Keratinocyte (primary cell): ENCODE measurements around the gene CLC.

Source experiments
- CTCF ChIP-seq, 3 experiments: IDR thresholded peaks in 1 of 3; conservative IDR thresholded peaks in 1 of 3; optimal IDR thresholded peaks in 1 of 3; 2 replicates in 2 of 3; 3 replicates in 1 of 3; pipeline versions ENCODE3 to v1.5.1; 2011; ENCODE audit warnings: low read length in 3 of 3, mild to moderate bottlenecking in 3 of 3, moderate library complexity in 2 of 3, control low read depth in 1 of 3, inconsistent platforms in 1 of 3; ENCODE audit not compliant: insufficient read depth in 2 of 3; ENCODE audit errors: extremely low read depth in 1 of 3
- EZH2 ChIP-seq: IDR thresholded peaks from one replicate; pipeline ENCODE4 v1.6.1; 2012; ENCODE audit warnings: inconsistent platforms, mild to moderate bottlenecking, low read length, moderate library complexity

GRCh38 chr19:39737891-39738290 lies at the start of gene CLC:
- no peak for TF ChIP-seq CTCF (optimal IDR thresholded peaks at IDR 0.05 in 1 of 3, IDR thresholded peaks at IDR 0.05 in 1 of 3, conservative IDR thresholded peaks at IDR 0.05 in 1 of 3; ENCODE audit: extremely low read depth in 1 of 3, insufficient read depth in 2 of 3, low read length in 3 of 3)
- no peak for TF ChIP-seq EZH2
